ENCODE measurements around the gene ZNF275.
"Not testable (repeated sequence)": the region's sequence is repeated elsewhere in the genome, so short reads cannot be mapped to it uniquely, and the experiment has no call there.

ZNF275 gene

GRCh38 chrX:153333821-153334653, at the start of gene ZNF275:
ZNF275 (plus strand) TSS chrX:153334153; CDS start chrX:153336680, 2,527 bp downstream.
- ATAC-seq (peak; percentile 98), DNase-seq (peak; percentile 83)

DNA sequence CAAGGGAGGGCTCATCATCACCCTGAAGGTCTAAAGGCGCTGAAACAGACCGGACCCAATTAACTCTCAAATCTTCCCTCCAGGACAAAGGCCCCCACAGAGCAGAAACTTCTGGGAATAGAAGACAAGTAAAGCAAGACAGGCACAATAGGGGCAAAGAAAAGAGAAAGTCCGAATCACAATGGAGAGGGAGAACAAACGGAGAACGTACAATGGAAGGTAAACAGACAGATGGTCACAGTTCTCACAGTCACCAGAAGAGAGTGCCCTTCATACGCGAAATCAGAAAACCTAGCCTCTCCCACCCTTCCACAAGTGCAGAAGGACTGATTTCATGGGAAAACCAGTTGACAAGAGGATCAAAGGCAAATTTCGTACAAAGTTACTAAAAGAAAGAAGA, 48.3 kb upstream of the ZNF275 start:
- ATAC-seq, DNase-seq: not testable (repeated sequence)

- not testable (repeated sequence) for DNase-seq, ATAC-seq
Measured at GRCh38 chrX:153288807-153289206, 45.1 kb upstream of the ZNF275 start.

DNA sequence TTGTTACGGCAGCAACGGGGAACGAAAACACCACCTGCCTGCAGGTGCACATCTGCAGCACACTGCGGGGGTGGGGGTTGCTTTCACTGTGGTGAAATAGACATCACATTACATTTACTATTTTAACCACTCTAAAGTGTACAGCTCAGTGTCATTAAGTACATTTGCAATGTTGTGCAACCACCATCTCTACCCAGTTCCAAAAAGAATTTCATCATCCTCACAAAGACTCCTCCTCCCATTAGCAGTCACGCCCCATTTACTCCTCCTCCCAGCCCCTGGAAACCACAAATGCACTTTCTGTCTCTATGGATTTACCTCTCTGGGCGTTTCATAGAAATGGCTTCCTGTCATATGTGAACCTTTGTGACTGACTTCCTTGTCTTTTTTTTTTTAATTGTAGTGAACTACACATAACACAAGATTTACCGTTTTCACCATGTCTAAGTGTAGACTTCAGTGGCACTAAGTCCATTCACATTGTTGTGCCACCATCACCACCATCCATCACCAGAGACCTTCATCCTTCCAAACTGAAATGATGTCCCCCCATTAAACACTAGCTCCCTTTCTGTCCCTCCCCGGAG, 40.4 kb upstream of the ZNF275 start:
- not testable (repeated sequence) for ATAC-seq, DNase-seq

DNA sequence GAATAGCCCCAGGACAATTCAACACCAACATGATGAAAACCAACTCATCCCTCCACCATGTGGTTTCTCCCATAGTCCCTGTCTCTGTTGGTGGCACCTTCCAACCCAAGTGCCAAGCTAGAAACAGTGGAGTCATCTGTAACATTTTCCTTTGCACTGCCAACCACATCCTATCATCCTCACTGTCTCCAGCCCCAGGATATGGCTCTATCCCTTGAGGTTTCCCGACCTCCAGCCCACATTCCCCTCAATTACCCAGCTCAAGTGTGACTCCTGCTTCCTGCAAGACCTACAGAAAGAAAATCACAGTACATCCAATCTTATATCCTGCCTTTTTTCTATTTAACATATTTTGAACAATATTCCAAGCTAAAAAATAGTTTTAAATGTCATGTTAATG, 36.6 kb upstream of the ZNF275 start:
- ATAC-seq (no peak), DNase-seq (no peak)

- no peak for DNase-seq
- ATAC-seq = no peak
Measured at GRCh38 chrX:153299855-153300254, 34.1 kb upstream of the ZNF275 start.

GRCh38 chrX:153301746-153302145, 32.2 kb upstream of the ZNF275 start:
- no peak for ATAC-seq
- DNase-seq = no peak

DNA sequence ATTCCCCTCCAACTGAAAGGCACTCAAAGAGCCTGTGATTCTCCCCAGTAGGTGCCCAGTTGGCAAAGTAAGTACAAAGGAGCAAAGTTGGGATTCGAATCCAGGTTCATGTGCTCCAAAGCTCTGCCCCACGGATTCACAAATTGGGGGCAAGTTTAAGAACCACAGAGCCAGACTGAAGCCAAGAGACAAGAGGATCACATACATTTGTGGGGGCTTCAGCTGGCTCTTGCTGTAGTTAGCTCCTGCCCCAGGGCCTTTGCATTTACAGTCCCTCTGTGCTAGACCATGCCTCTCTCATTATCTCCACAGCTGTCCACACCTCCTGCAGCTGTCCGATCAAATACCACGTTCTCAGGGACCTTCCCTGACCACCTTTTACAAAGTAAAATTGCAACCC, 31.2 kb upstream of the ZNF275 start:
- ATAC-seq (no peak), DNase-seq (no peak)

- no peak for DNase-seq
Measured at GRCh38 chrX:153303276-153304262, 30.4 kb upstream of the ZNF275 start.

GRCh38 chrX:153304988-153305736, 28.8 kb upstream of the ZNF275 start:
- ATAC-seq = no peak
- no peak for DNase-seq

More at GRCh38 chrX:153303276-153304262, 30.4 kb upstream of the ZNF275 start:
- ATAC-seq = no peak

DNA sequence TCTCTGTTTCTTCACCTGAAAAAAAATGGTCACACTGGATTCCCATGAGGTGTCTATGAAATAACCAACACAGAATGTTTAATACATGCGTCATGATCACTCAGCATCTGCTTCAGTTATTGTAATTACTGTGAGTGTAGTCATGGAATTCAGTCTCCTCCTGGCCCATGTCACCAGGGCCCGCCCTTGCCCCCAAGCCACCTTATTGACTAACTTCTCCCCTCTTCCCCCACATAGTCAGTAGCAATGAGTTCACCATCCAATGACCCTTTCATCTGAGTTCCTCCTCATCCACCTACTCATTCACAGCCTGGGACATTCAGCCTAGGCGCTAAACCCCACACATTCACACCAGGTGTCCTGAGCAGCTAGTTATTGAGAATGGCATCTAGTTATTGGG, 28.0 kb upstream of the ZNF275 start:
- no peak for DNase-seq
- ATAC-seq = no peak

- no peak for ATAC-seq
- DNase-seq = no peak
Measured at GRCh38 chrX:153306527-153307115, 27.3 kb upstream of the ZNF275 start.

- ATAC-seq (no peak), DNase-seq (no peak)
Measured at GRCh38 chrX:153307276-153308178, 26.4 kb upstream of the ZNF275 start.

- no peak for DNase-seq
Measured at GRCh38 chrX:153310901-153311300, 23.1 kb upstream of the ZNF275 start.

DNA sequence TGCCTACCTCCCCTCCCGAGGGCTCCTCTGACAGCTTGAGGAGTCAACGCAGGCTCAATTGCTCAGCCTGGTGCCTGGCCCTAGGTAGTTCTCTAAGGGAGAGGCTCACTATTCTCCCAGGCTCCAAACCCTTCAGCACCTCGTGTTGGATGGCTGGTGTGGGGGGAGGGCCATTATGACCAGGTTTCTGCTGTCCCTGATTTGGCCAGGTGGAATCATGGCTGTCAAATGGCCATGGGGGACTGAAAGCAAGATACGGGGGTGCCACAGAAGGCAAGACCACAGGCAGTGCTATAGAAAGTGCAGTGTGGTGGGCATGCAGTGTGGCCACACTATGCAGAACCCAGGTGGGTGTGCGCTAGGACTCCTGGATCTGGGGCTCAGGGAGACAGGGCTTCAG, 21.9 kb upstream of the ZNF275 start:
- ATAC-seq = no peak
- DNase-seq = no peak

More at GRCh38 chrX:153310901-153311300, 23.1 kb upstream of the ZNF275 start:
- ATAC-seq = no peak

- no peak for ATAC-seq
- no peak for DNase-seq
Measured at GRCh38 chrX:153312842-153313241, 21.1 kb upstream of the ZNF275 start.

DNA sequence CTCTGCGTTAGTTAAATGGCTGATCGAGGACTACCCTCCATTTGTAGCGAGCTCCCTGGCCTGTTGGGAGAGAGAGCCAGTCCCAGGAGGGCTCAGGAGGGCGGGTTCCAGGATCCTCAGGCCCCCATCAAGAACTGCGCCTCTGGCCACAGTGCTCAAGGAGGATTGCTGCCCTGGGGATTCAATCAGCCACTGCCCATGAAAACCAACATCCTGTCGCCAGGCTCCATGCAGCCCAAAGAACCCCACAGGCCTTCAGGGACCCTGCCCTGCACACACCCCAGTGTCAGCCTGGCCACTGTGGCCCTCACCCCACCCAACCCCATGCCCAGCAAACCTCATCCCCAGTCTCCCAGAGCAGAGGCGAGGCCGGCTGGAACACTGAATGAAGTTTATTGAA, 16.6 kb upstream of the ZNF275 start:
- ATAC-seq = no peak
- DNase-seq = no peak

DNA sequence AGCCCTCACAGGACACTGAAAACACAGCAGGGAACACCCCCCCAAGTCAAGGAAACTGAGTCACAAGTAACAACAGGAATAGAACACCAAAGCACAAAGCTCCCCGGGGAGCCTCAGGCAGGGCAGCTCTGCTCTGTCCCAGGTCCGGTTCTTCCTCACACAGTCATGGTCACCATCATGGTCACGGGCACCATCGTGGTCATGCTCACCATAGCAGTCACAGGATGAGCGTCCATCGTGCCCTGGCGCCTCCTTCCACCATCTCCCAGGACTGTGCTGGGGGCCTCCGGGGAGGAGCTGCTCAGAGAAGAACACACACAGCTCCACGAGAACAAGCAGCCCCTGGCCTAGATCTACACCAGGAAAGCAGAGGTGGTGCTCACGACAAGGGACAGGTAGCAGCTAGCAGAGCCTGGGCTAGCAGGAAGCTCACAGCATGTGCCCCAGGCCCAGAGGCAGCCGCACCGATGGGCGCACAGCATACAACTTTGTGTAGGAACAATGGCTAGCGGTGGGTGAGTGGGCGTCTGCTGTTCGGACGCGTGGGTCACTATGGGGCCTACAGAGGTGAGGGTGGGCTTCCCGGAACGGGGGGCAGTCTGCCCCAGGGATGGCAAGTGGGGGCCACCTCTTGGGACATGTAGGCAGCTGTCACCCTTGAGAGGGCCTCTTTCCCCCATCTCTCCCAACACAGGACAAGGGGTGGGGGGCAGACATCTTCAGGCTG, 15.8 kb upstream of the ZNF275 start:
- ATAC-seq = no peak

GRCh38 chrX:153318811-153319210, 15.1 kb upstream of the ZNF275 start:
- no peak for DNase-seq
- no peak for ATAC-seq

More for the DNA sequence above, 15.8 kb upstream of the ZNF275 start:
- DNase-seq = no peak
